CD4-positive, alpha-beta T cell treated with Interleukin-4 for 1 hour (primary cell): ENCODE data around the gene CAAP1.
"Not testable (repeated sequence)": the region's sequence is repeated elsewhere in the genome, so short reads cannot be mapped to it uniquely, and the experiment has no call there.

Source experiments
- DNase-seq, 2 donors: peaks; one replicate each; pipeline ENCODE4 v3.0.0-alpha.2; 2020 to 2022

CAAP1 gene

GRCh38 chr9:26828391-26828955 lies 64.1 kb downstream of the CAAP1 start:
- not testable (repeated sequence) for DNase-seq

DNA sequence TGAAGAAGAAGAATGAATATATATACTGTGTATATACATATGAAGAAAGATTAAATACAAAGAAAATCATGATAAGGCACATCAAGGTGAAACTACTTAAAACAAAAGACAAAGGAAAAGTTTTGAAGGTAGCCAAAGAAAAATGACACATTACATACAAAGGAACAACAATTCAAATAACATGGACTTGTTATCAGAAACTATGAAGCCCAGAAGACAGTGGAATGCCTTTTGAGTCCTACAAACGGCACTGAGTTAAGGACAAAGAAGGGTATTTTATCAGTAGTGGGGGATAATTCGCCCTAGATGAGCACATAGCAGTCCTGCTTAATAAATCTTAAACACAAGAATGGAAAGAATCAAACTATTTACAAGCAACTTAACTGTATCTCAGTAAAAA lies 77.8 kb downstream of the CAAP1 start:
- no peak for DNase-seq

DNA sequence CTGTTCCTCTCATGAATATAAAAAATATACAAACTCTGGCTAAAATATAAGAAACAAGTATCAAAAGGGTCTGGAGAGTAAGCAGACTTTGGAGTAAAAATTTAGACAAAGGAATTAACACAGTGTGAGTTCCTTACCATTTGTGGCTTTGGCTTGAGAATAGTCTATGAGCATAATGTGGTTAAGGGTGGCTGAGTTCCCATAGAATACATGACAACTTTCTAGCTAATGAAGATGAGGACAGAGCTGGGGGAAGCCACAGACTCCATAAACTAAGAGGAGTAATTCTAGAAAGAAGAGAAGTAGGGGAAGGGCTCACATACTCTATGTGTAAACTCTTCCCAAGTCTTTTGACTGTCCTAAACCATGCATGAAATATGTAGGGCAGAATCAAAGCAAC lies 79.4 kb downstream of the CAAP1 start:
- DNase-seq: no peak

DNA sequence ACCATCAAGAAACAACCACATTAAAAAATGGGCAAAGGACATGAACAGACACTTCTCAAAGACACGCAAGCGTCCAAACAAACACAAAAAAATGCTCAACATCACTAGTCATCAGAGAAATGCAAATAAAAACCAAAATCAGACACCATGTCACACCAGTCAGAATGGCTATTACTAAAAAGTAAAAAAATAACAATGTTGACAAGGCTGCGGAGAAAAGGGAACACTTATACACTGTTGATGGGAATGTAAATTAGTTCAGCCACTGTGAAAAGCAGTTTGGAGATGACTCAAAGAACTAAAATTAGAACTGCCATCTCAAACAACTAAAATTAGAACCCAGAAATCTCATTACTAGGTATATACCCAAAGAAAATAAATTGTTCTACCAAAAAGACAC lies 80.4 kb downstream of the CAAP1 start:
- no peak for DNase-seq

- DNase-seq: no peak
These were observed 81.5 kb downstream of the CAAP1 start for GRCh38 chr9:26811106-26811505.

- no peak for DNase-seq
These were observed 82.8 kb downstream of the CAAP1 start for GRCh38 chr9:26809795-26810194.

DNA sequence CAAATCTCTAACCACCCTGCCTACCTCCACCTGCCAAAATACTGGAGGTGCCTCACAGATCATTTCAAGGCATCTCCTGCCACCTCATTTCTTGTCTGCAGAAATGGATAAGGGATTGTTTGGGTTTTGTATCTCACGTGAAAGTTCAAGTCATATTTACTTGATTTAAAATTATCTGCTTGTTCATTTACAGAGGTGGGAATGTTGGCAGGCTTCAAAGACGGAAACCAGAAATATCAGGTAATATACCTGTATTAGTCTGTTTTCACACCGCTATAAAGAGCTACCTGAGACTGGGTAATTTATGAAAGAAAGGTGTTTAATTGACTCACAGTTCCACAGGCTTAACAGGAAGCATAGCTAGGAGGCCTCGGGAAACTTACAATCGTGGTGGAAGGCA lies 85.4 kb downstream of the CAAP1 start:
- DNase-seq: no peak

GRCh38 chr9:26802921-26803320 lies 89.7 kb downstream of the CAAP1 start:
- no peak for DNase-seq

DNA sequence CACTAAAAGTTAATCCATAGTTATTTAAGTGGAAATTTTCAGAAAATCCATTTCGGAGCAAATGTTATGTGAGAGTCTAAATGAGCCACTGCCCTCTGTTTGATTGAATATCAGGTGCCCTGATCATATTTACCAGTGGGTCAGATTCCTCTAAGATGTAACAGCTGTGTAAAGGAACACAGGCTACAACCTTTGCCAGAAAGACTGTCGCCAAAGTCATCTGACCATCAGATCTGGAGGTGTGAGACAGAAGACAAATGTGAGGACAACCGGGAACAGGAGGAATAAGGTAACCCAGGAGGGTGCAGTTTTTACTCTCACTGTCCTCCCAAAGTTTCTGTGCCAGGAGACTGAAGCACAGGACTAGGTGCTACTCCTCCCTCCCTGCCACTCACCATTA lies 90.8 kb downstream of the CAAP1 start:
- DNase-seq: no peak

DNA sequence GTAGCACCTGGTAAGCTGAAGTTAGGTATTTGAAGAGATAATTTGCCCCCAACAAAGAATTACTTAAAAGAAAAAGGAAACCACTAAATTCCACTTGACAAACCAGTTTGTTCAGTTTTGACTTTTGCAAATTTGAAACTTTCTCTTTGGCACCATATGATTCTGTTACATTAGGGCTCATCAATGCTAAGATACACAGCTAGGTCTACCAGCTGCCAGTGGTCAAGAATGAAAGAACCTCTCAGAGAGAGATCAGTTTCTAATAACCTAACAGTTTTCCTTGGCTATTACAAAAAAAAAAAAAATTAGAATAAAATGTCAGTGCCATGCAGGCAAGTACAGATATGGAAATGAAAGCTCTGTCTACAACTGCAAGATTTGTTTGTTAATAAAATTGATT lies 92.3 kb downstream of the CAAP1 start:
- DNase-seq: no peak

DNA sequence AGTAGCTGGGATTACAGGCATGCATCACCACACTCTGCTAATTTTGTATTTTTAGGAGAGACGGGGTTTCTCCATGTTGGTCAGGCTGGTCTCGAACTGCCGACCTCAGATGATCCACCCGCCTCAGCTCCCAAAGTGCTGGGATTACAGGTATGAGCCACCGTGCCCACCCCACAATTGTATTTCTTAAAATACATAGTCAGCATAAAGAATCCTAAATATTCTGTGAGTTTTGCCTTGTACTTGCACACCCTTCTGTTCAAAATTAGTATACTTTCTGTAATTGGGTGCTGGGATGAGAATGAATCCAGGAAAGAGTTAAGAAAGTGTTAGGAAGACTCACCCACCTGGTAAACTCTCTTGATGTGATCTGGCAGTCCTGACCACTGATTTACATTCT lies 101.3 kb downstream of the CAAP1 start:
- DNase-seq: no peak
